PC-9 (cell line): ENCODE results near the gene RIBC2.

ENCODE experiments used
- CTCF ChIP-seq: fragments of 200-600 bp; sonication (generic); conservative IDR thresholded peaks from 2 replicates; pipeline ENCODE4 v1.6.1; 2017; ENCODE audit warnings: mixed run types, antibody characterized with exemption, mild to moderate bottlenecking, moderate library complexity
- EZH2 ChIP-seq: fragments of 200-600 bp; sonication (generic); IDR thresholded peaks from 2 replicates; pipeline ENCODE4 v1.8.0; 2017; ENCODE audit warnings: antibody characterized with exemption, low read depth

GRCh38 chr22:45429981-45430775 is 16.7 kb downstream of the RIBC2 start:
- TF ChIP-seq CTCF: no peak
- no peak for TF ChIP-seq EZH2
